Heart right ventricle (tissue), 16 donors: ENCODE results near the gene ACYP2. TPM values are rescaled to one million over a fixed set of nuclear protein-coding genes. Genes with fewer than 3 reads are reported as not detected.

Experiments used
- ATAC-seq, 8 donors: fragments of 200-7000 bp; cut with Tn5 transposase; one replicate each; pipeline ENCODE4 v1.9.1; 2020; ENCODE audit warnings: mild to moderate bottlenecking in 8 of 8, moderate library complexity in 8 of 8, moderate number of reproducible peaks in 1 of 8
- DNase-seq, 2 donors: peaks; one replicate each; pipeline ENCODE4 v3.0.0-alpha.2; 2020
- H3K27ac ChIP-seq, 10 donors: fragments of 200-600 bp; sonication (generic) in 2 of 10; one replicate each; pipeline versions ENCODE4 v1.5.0 to v1.8.0; 2020 to 2022; ENCODE audit warnings: mild to moderate bottlenecking in 3 of 10
- H3K27me3 ChIP-seq, 7 donors: fragments of 200-600 bp; one replicate each; pipeline ENCODE4 v1.8.0; 2021 to 2022; ENCODE audit warnings: mild to moderate bottlenecking in 2 of 7
- H3K36me3 ChIP-seq, 9 donors: fragments of 200-600 bp; sonication (generic) in 1 of 9; one replicate each; pipeline versions ENCODE4 v1.5.0 to v1.8.0; 2020 to 2022; ENCODE audit warnings: mild to moderate bottlenecking in 2 of 9
- H3K4me1 ChIP-seq, 9 donors: fragments of 200-600 bp; sonication (generic) in 1 of 9; one replicate each; pipeline versions ENCODE4 v1.5.0 to v1.8.0; 2020 to 2022; ENCODE audit warnings: mild to moderate bottlenecking in 4 of 9
- H3K4me3 ChIP-seq, 10 donors: fragments of 200-600 bp; sonication (generic) in 2 of 10; one replicate each; pipeline versions ENCODE4 v1.5.0 to v1.8.0; 2020 to 2022; ENCODE audit warnings: mild to moderate bottlenecking in 7 of 10, moderate library complexity in 2 of 10
- H3K9me3 ChIP-seq, 11 donors: fragments of 200-600 bp in 10 of 11; sonication (generic) in 2 of 11; one replicate each; pipeline versions ENCODE4 v1.5.0 to v1.8.0; 2013 to 2022; ENCODE audit warnings: mild to moderate bottlenecking in 2 of 11, control low read depth in 1 of 11, moderate library complexity in 1 of 11
- CTCF ChIP-seq, 9 donors: fragments of 200-600 bp; sonication (generic) in 2 of 9; IDR thresholded peaks; one replicate each; pipeline versions ENCODE4 v1.5.0 to v1.8.0; 2021 to 2022; ENCODE audit warnings: antibody characterized with exemption in 9 of 9, mild to moderate bottlenecking in 5 of 9, moderate library complexity in 1 of 9
- WGBS, 2 donors: extraction: QIAGEN DNeasy Blood & Tissue Kit; methylation state at CpG; one replicate each; pipeline ENCODE4 v1.1.7; 2013; ENCODE audit warnings: inconsistent platforms in 1 of 2; 5-methylcytosine and 5-hydroxymethylcytosine counted together
- intact Hi-C, 10 donors: fragments of 100-400 bp; cut with DNase I; formaldehyde crosslinking; loops; one replicate each; pipeline versions ENCODE4 v1.11.1 to v1.14.2; 2022
- polyA plus RNA-seq, 2 donors: library from polyadenylated mRNA; stranded (reverse); fragments of 200-250 nt; gene quantifications; one replicate each; pipeline ENCODE4 v1.2.3, GENCODE V29; 2013
- total RNA-seq, 10 donors: library from RNA; stranded (reverse); fragmentation: NEBNext Ultra II Directional in 3 of 10; extraction: Animal tissue kit (Norgen Biotek cat#: 25700) in 3 of 10; gene quantifications; one replicate each; pipeline versions ENCODE4 v1.2.1 to v1.2.4, GENCODE V29; 2021 to 2023
- donor health status: Arrhythmogenic right ventricular cardiomyopathy.
- donor health status: ischemic (EF 13 %, LVEDD 7.1; RV severe dilation, severe dysfunction).
- donor health status: healthy with polysubstance abuse.
- donor health status: DM: no; HTN: yes; CAD: no.
- donor health status: DM: no; HTN: no; CAD: no.
- donor health status: ischemic (EF 25% LVEDD 6.9; RV normal size, moderate dysfunction).
- donor health status: ischemic (EF 25% LVEDD 5.7; RV mildly dilated, moderate dysfunction).
- donor health status: healthy.
- donor health status: DM: yes; HTN: yes; CAD: no.
- donor health status: Ischemic cardiomyopathy.
- donor health status: ischemic (EF 35%, LVEDD 5.7; RV mildly dilated, moderate dysfunction).
- donor health status: nonischemic (EF 11% LVEDD 7.7; RV severe dilation, severe dysfunction).
- donor health status: DM: yes; HTN: yes; CAD: no.
- donor health status: PGD.
- donor health status: ischemic (EF 29% LVEDD 5.4; RV normal size, mild dysfunction).
- donor health status: nonischemic (EF 23%, LVEDD 6.1; RV moderate dilation, normal function).

ACYP2 gene
- total and polyA plus RNA-seq, 12 donors = 45.7 to 87.1 (median 74.3) TPM

- Histone ChIP-seq H3K27ac (no peak overlapping the region), H3K27me3 (no peaks in the 10 kb centered on the region), H3K9me3 (no peaks in the 10 kb centered on the region), H3K36me3 (peaks cover 0 to 20% (median 0%) of the 10 kb centered on the region in 9 donors), H3K4me3 (no peak overlapping the region), H3K4me1 (peaks cover 0 to 4% (median 0%) of the 10 kb centered on the region in 9 donors)
- DNase-seq (no peak), ATAC-seq (no peak)
- TF ChIP-seq CTCF (IDR thresholded peaks at IDR 0.05) = no peak
- intact Hi-C loops = no loop called here
- WGBS, 2 donors = 98 to 100% methylated on average over 2 of the region's 2 CpGs
Observed at GRCh38 chr2:54191361-54192135, 76.1 kb downstream of the ACYP2 start.

DNA sequence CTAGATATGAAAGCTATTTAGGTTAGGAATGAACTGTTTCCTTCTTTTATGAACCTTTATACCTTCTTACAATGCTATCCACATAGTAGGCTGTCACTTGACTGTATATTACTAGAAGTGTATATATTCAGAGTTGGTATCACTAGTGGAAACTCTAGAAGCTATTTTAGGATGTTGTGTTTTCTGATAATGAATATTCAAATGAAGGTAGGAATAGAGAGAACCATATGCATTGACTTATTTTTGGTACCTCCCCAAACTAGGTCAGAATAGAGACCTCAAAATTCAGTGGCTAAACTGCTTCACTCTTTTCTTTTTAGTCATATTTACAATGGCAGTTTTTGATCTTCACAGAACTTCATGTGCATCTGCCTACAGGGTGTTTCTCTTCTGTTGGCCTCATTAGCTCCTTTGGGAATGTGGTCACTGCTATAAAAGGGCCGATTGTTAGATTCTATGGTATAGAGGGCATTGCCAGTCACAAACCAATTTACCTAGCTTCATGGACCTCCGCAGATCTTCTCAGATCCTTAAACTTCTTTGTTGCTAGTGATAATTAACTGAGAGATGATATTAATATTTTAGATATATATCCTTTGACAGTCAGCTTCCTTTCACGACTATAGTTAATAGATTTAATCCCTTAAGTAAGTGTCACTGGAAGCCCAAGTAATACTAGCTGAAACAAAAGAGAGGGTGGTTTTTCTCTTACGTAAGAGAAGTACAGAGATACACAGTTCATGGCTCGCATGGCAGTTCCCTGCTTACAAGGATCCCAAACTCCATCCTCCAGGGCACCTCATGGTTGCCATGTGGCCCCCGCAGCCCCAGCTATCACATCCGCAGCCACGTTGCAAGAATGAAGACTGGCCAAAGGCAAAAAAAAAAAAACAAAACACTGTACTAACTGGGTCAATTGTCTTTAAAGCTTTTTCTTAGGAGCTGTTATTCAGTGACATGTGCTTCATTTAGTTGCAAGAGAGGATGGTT lies 79.6 kb downstream of the ACYP2 start:
- TF ChIP-seq CTCF (IDR thresholded peaks at IDR 0.05) = no peak
- Histone ChIP-seq H3K36me3 (peaks cover 0 to 6% (median 0%) of the 10 kb centered on the region in 9 donors), H3K27me3 (no peaks in the 10 kb centered on the region), H3K4me3 (no peak overlapping the region), H3K27ac (no peak overlapping the region), H3K4me1 (no peaks in the 10 kb centered on the region), H3K9me3 (no peaks in the 10 kb centered on the region)
- WGBS, 2 donors = 97 to 98% methylated on average over 8 of the region's 8 CpGs
- ATAC-seq (no peak), DNase-seq (no peak)
- intact Hi-C loops = no loop called here

DNA sequence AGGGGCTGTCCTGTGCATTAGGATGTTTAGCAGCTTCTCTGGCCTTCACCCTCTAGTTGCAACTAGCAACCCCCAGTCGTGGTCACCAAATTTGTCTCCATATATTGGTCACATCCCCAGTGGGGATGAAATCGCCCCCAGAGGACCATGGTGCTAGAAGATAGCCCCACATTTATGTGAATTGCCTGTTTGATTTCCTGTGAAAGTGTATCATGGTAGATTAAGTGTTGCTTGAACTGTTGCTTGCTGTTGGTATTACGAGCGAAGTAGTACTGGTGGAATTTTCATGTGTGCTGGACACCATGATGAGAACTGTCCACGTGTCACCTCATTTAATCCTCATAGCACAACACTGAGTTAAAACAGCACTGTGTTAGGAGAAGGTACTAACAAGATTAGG lies 81.2 kb downstream of the ACYP2 start:
- Histone ChIP-seq H3K36me3 (peaks cover 0 to 1% (median 0%) of the 10 kb centered on the region in 9 donors), H3K27ac (no peak overlapping the region), H3K9me3 (no peaks in the 10 kb centered on the region), H3K27me3 (no peaks in the 10 kb centered on the region), H3K4me1 (no peaks in the 10 kb centered on the region), H3K4me3 (no peak overlapping the region)
- ATAC-seq (no peak), DNase-seq (no peak)
- WGBS, 2 donors = 94 to 95% methylated on average over 5 of the region's 5 CpGs
- no peak for TF ChIP-seq CTCF (IDR thresholded peaks at IDR 0.05)
- intact Hi-C loops = no loop called here

GRCh38 chr2:54204476-54204875 lies 89.1 kb downstream of the ACYP2 start:
- H3K27ac ChIP-seq = no peak overlapping the region
- H3K27me3 ChIP-seq = no peaks in the 10 kb centered on the region
- no peak for TF ChIP-seq CTCF (IDR thresholded peaks at IDR 0.05)
- H3K36me3 ChIP-seq = no peaks in the 10 kb centered on the region
- H3K4me1 ChIP-seq = peaks cover 2 to 34% (median 29%) of the 10 kb centered on the region in 9 donors
- intact Hi-C loops = loop anchor here in 8 of 10 donors (10.0 kb wide), 8 partner anchors 110 to 500 kb away; partner anchors contain the start of gene SPTBN1 (in 1 of the 8)
- DNase-seq (no peak), ATAC-seq (no peak)
- H3K4me3 ChIP-seq = no peak overlapping the region
- WGBS, 2 donors = 88 to 94% methylated on average over 2 of the region's 2 CpGs
- H3K9me3 ChIP-seq = peaks cover 0 to 4% (median 0%) of the 10 kb centered on the region in 11 donors
